ENCODE data around the gene TMEM86B.

- no peak for TF ChIP-seq POLR2A (IDR thresholded peaks at IDR 0.05)
- no peak for TF ChIP-seq CTCF (IDR thresholded peaks at IDR 0.05)
Measured at GRCh38 chr19:55212447-55212846, 16.1 kb downstream of the TMEM86B start.

Measured in uterus (tissue), 2 donors.